ENCODE results near the gene LHPP. TPM values are rescaled to one million over a fixed set of nuclear protein-coding genes. Genes with fewer than 3 reads are reported as not detected.

The LHPP gene
- total and polyA plus RNA-seq, 2 experiments from 2014 or later = 19.1 to 40.6 TPM

DNA sequence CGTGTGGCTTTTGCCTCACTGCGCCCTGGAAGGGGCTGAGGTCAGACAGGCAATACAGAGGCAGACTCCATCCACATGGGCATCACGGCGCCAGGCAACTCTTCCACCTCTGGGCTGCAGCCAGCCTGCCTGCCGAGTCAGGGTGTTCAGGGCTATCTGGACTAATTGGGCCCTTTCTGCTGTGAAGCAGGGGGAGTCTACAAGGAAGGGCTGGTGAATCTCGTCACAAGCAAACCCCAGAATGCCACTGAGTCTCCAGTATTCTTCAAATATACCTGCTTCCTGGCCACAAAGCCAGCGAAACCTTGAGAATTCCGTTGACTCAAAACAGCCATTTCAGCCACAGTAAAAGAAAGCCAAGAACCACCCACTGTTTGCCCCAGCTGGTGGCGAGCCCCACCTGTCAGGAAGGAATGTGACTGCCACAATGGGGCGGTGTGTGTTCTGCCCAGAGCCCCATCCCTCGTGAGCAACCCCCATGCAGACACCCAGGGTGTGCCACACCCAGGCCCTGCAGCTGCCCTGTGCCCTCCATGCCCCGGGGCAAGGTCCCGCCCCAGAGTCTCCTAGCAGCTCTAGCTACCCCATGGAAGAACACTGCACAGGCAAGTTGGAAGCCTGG is 165.2 kb downstream of the LHPP start:
- DNase-seq (ENCODE audit: low read depth in 1 of 2, low spot score in 1 of 2) = no peak
- TF ChIP-seq, protein P1, sequence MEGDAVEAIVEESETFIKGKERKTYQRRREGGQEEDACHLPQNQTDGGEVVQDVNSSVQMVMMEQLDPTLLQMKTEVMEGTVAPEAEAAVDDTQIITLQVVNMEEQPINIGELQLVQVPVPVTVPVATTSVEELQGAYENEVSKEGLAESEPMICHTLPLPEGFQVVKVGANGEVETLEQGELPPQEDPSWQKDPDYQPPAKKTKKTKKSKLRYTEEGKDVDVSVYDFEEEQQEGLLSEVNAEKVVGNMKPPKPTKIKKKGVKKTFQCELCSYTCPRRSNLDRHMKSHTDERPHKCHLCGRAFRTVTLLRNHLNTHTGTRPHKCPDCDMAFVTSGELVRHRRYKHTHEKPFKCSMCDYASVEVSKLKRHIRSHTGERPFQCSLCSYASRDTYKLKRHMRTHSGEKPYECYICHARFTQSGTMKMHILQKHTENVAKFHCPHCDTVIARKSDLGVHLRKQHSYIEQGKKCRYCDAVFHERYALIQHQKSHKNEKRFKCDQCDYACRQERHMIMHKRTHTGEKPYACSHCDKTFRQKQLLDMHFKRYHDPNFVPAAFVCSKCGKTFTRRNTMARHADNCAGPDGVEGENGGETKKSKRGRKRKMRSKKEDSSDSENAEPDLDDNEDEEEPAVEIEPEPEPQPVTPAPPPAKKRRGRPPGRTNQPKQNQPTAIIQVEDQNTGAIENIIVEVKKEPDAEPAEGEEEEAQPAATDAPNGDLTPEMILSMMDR (IDR thresholded peaks at IDR 0.05; ENCODE audit: low read depth, low read length) = no peak
- no peaks in the 10 kb centered on the region for H3K9me3 ChIP-seq (ENCODE audit: low read depth)
- no peaks in the 10 kb centered on the region for H3K36me3 ChIP-seq
- no peaks in the 10 kb centered on the region for H3K27me3 ChIP-seq
- no peak overlapping the region for H3K27ac ChIP-seq
- H3K4me1 ChIP-seq (ENCODE audit: low read depth) = peaks cover 14% of the 10 kb centered on the region
- no peak overlapping the region for H3K4me3 ChIP-seq

DNA sequence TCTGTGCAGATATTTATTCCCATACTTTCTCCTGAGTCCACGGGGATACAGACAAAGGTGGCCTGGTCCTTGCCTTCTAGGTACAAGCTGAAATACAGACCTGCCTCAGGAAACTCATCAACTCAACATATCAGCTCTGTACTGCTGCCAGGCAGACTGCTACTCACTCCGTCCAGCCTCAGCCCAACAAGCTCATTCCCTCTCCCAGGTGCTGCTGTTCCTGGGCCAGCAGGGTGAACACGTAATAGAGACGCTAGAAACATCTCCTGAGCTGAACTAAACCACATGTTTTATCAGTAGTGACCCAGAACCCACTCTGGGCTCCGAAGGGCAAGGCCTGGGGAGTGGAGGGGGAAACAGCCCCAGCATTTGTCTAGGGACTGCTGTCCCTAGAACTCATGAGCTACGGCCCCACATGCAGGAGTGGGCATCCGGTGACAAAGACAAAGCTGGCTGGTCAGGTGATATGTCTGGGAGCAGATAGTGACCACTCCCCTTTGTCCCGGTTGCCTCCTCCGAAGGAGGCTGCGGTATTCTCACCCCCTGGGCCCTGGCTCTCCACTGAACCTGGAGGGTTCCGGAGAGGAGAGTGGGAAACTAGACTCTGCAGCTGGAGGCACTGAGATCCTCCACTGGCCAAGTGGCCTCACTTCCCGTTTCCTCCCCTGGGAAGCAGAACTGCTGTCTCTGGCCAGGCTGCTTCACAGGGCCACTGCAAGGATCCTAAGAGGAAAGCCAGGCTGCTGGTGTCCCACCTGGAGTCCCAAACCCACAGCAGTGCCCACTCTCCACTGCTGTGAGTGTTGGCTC is 166.4 kb downstream of the LHPP start:
- H3K36me3 ChIP-seq = no peaks in the 10 kb centered on the region
- no peaks in the 10 kb centered on the region for H3K9me3 ChIP-seq (ENCODE audit: low read depth)
- H3K27me3 ChIP-seq = no peaks in the 10 kb centered on the region
- DNase-seq (ENCODE audit: low read depth in 1 of 2, low spot score in 1 of 2) = no peak
- no peak overlapping the region for H3K4me3 ChIP-seq
- peaks cover 8% of the 10 kb centered on the region for H3K4me1 ChIP-seq (ENCODE audit: low read depth)
- H3K27ac ChIP-seq = no peak overlapping the region
- TF ChIP-seq, protein P1 (IDR thresholded peaks at IDR 0.05; ENCODE audit: low read depth, low read length) = no peak

DNA sequence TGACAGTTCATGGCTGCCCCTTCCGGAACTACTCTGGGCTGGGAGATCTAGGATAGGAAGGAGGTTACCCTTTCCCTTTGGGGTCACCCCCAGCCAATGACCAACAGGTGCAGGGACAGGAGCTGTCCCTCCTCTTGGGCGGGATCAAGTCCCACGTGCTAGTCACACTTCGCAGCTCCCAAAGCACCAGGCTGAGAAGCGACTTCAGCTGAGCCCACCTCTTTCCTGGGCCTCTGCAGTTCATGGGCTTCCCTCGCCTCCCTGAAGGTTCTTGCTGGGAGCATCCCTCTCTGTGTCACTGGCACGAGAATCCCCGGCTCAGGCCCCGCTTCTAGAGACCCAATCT is 167.0 kb downstream of the LHPP start:
- Histone ChIP-seq H3K27me3 (no peaks in the 10 kb centered on the region), H3K36me3 (no peaks in the 10 kb centered on the region), H3K4me3 (no peak overlapping the region), H3K4me1 (ENCODE audit: low read depth) (peaks cover 4% of the 10 kb centered on the region), H3K9me3 (ENCODE audit: low read depth) (no peaks in the 10 kb centered on the region), H3K27ac (no peak overlapping the region)
- no peak for DNase-seq (ENCODE audit: low read depth in 1 of 2, low spot score in 1 of 2)
- TF ChIP-seq, protein P1 (IDR thresholded peaks at IDR 0.05; ENCODE audit: low read depth, low read length) = no peak

DNA sequence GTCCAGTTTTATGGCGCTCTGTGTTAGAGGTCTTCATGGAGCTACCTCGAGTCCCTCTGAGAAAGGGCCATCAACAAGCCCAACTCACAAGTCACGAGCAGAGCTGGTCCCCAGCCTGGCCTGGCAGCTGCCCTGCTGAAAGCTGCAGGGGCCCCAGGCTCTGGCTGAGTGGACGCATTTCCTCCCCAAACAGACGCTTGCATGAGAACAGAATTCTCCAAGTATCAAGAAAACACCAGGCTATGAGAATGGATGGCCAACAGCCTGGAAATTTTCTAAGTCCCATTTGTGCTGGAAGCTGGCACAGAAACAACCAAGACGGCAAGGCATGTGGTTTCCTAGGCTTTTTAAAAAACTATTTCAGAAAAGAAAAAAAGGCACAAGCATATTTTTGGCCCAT is 167.8 kb downstream of the LHPP start:
- Histone ChIP-seq H3K9me3 (ENCODE audit: low read depth) (no peaks in the 10 kb centered on the region), H3K36me3 (no peaks in the 10 kb centered on the region), H3K4me3 (no peak overlapping the region), H3K27ac (no peak overlapping the region), H3K4me1 (ENCODE audit: low read depth) (peaks cover 1% of the 10 kb centered on the region), H3K27me3 (no peaks in the 10 kb centered on the region)
- TF ChIP-seq, protein P1 (IDR thresholded peaks at IDR 0.05; ENCODE audit: low read depth, low read length) = no peak
- no peak for DNase-seq (ENCODE audit: low read depth in 1 of 2, low spot score in 1 of 2)

DNA sequence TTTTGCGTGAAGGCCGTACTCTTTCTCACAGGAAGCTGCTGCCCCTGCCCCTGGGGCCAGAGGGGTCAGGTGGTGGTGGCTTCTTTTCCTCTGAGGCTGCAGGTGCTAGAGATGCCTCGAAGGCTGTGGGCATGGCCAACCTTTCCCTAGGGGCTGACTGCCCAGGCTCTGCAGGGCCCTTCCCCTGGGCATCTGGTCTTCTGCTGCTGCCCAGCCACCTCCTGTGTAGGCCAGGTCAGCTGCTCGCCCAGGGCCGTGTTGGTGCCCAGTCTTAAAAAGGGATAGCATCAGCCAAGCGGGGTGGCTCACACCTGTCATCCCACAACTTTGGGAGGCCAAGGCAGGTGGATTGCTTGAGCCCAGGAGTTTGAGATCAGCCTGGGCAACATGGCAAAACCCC is 168.2 kb downstream of the LHPP start:
- no peak overlapping the region for H3K27ac ChIP-seq
- TF ChIP-seq, protein P1 (IDR thresholded peaks at IDR 0.05; ENCODE audit: low read depth, low read length) = no peak
- DNase-seq (ENCODE audit: low read depth in 1 of 2, low spot score in 1 of 2) = no peak
- H3K36me3 ChIP-seq = no peaks in the 10 kb centered on the region
- H3K4me3 ChIP-seq = no peak overlapping the region
- no peaks in the 10 kb centered on the region for H3K9me3 ChIP-seq (ENCODE audit: low read depth)
- H3K4me1 ChIP-seq (ENCODE audit: low read depth) = no peaks in the 10 kb centered on the region
- no peaks in the 10 kb centered on the region for H3K27me3 ChIP-seq
